ENCODE results near the gene KLHL26. TPM values are rescaled to one million over a fixed set of nuclear protein-coding genes. Genes with fewer than 3 reads are reported as not detected.

Gene KLHL26
- total RNA-seq, 1 experiment from 2014 or later = 10.7 TPM

- Histone ChIP-seq H4K91ac (ENCODE audit: insufficient read length, low read depth, low read length) (no peak overlapping the region), H3K79me2 (ENCODE audit: insufficient read depth, low read length) (no peaks in the 10 kb centered on the region), H3T11ph (ENCODE audit: low read length) (no peak overlapping the region), H3K4me1 (ENCODE audit: insufficient read depth, low read length) (no peaks in the 10 kb centered on the region; the same call in 1 of the 2 replicates), H3K18ac (ENCODE audit: insufficient read length, low read depth, low read length) (no peak overlapping the region), H3K4ac (ENCODE audit: low read depth, low read length) (no peak overlapping the region), H2BK5ac (ENCODE audit: insufficient read length, low read length) (no peak overlapping the region), H3K9ac (ENCODE audit: extremely low read depth, insufficient read length, low read length) (no peak overlapping the region), H3K56ac (ENCODE audit: insufficient read length, low read depth, low read length) (no peak overlapping the region), H2BK20ac (ENCODE audit: low read depth, low read length, poor library complexity, severe bottlenecking) (no peak overlapping the region), H3K23ac (ENCODE audit: insufficient read length, low read depth, low read length) (no peak overlapping the region), H3K27me3 (ENCODE audit: insufficient read depth, low read length) (no peaks in the 10 kb centered on the region), H4K5ac (ENCODE audit: insufficient read length, low read depth, low read length) (no peak overlapping the region), H2AK5ac (ENCODE audit: insufficient read length, low read length) (no peak overlapping the region), H2BK15ac (ENCODE audit: low read depth, low read length) (no peak overlapping the region), H3K4me2 (ENCODE audit: insufficient read depth, insufficient read length, low read length) (no peak overlapping the region), H3K79me1 (ENCODE audit: insufficient read depth, low read depth, low read length, poor library complexity, severe bottlenecking) (no peaks in the 10 kb centered on the region), H3K14ac (ENCODE audit: insufficient read depth, low read length) (no peak overlapping the region), H2BK12ac (ENCODE audit: insufficient read length, low read depth, low read length) (no peak overlapping the region), H3K27ac (ENCODE audit: insufficient read length, low read depth, low read length) (no peak overlapping the region), H4K8ac (replicated peaks; ENCODE audit: insufficient read length, low read depth, low read length) (no peak overlapping the region), H3K23me2 (ENCODE audit: insufficient read length, low read depth, low read length, poor library complexity, severe bottlenecking) (no peaks in the 10 kb centered on the region), H2AFZ (ENCODE audit: low read length) (no peak overlapping the region), H4K20me1 (ENCODE audit: control insufficient read depth, insufficient read depth, insufficient read length) (no peaks in the 10 kb centered on the region), H2BK120ac (ENCODE audit: low read depth, low read length, poor library complexity, severe bottlenecking) (no peak overlapping the region), H3K9me3 (ENCODE audit: control insufficient read depth, low read depth, low read length) (no peaks in the 10 kb centered on the region)
- H3K27me3 Mint-ChIP-seq (ENCODE audit: low read depth) = peaks cover 1% of the 10 kb centered on the region; the same call in 1 of the 2 replicates
- no peaks in the 10 kb centered on the region for H3K9me3 Mint-ChIP-seq
- H3K27ac Mint-ChIP-seq = no peak overlapping the region; a peak in 1 of 7 replicates
- TF ChIP-seq CTCF (conservative IDR thresholded peaks at IDR 0.05) = no peak
- WGBS (ENCODE audit: extremely low coverage, insufficient read length, low lambda C conversion rate) = no CpG with 5 or more reads among the region's 7 CpGs
- no peak overlapping the region for H3K4me3 Mint-ChIP-seq
- no peak for DNase-seq
- no peaks in the 10 kb centered on the region; a peak in 1 of 7 replicates for H3K36me3 Mint-ChIP-seq (ENCODE audit: insufficient read depth in 1 of 3, low read depth in 3 of 3)
- peaks cover 12 to 19% of the 10 kb centered on the region in 2 experiments for H3K4me1 Mint-ChIP-seq
Observed at GRCh38 chr19:18676692-18677091, 39.9 kb downstream of the KLHL26 start.

Data from H9 (cell line).